Sigmoid colon (tissue), 4 donors: Measurements from ENCODE around the gene COL6A1.

Experiments
- CTCF ChIP-seq, 4 experiments: fragments of 450-650 bp in 3 of 4; fragments of 200-600 bp in 1 of 4; IDR thresholded peaks; one replicate each; pipeline ENCODE4 v1.5.1; 2016 to 2019; ENCODE audit warnings: antibody characterized with exemption in 4 of 4, mild to moderate bottlenecking in 3 of 4, moderate library complexity in 2 of 4
- EP300 ChIP-seq, 4 donors: sonication (generic); formaldehyde crosslinking; IDR thresholded peaks; one replicate each; pipeline ENCODE4 v1.6.1; 2017; ENCODE audit warnings: antibody characterized with exemption in 4 of 4
- POLR2A ChIP-seq, 2 donors: fragments of 450-650 bp; IDR thresholded peaks; one replicate each; pipeline ENCODE4 v1.6.1; 2016; ENCODE audit warnings: antibody characterized with exemption in 2 of 2, mild to moderate bottlenecking in 2 of 2, moderate library complexity in 2 of 2
- POLR2AphosphoS5 ChIP-seq, 4 donors: sonication (generic); formaldehyde crosslinking; IDR thresholded peaks; one replicate each; pipeline ENCODE4 v1.6.1; 2017; ENCODE audit warnings: antibody characterized with exemption in 4 of 4

DNA sequence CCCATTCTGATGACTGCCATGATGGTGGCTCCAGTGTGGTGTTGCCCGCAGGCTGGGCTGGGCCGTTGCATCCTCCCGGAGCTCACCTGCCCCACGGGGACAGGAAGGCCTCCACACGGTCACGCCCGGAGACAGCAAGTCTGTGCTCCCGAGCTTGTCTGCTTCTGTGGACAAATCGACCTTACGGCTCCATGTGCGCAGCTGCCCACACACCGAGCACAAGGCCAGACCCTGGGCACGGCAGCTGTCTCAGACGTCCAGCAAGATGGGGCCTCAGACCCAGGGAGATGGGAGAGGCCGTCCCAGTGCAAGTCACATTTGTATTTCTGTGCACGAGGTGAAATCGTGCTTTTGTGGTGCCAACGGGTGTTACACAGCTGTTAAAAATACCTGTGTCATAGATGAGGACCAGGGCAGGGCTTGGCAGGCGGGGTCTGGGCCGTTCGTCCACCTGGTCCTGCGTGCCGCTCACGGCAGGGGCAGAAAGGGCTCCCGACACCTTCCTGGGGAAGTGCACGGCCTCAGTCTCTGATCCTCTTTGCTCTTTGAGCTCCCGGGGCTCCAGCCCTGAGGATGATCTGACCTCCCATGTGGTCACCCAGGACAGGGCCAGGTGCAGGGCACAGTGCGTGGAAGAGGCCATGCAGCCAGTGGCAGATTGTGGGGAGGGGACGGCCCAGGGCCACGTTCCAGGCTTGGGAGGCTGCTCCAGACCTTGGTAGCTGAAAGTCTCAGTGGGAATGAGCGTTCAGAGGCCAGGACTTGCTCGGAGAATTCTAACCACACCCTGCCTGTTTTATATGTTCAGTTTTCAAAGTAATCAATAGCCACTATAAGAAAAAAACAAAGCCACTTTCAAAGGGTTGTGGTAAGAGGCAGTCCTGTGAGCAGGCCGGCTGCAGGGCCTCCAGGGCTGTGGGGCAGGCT is 13.5 kb downstream of the COL6A1 start:
- no peak for TF ChIP-seq CTCF (IDR thresholded peaks at IDR 0.05)
- no peak for TF ChIP-seq POLR2A (IDR thresholded peaks at IDR 0.05)
- peak in 1 of 4 donors; percentile 45 for TF ChIP-seq POLR2AphosphoS5 (IDR thresholded peaks at IDR 0.05)
- TF ChIP-seq EP300 (IDR thresholded peaks at IDR 0.05): no peak
